HG03520 (cell line): Measurements from ENCODE around the gene EIF2D.

Experiments
- ATAC-seq: cut with Tn5 transposase; IDR thresholded peaks from one replicate; pipeline ENCODE4 v1.9.1; 2021; ENCODE audit warnings: mild to moderate bottlenecking, moderate library complexity; ENCODE audit not compliant: unreplicated experiment

EIF2D gene

DNA sequence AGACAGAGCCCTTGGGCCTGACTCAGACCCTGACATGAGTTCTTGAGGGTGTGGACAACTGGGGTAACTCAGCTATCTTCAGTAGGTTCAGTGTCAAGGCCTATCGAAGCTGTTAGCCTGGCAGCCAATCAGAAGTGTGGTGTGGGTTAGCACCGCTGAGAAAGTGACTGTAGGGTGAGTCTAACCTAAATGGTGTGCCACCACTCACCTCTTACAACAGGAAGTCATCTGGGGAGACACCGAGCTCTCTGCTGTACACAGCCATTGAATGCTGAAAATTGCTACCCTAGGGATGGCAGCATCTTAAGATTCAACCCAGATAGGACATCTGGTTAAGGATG, 60.3 kb downstream of the EIF2D start:
- ATAC-seq: no peak

GRCh38 chr1:206551296-206551985, 60.8 kb downstream of the EIF2D start:
- no peak for ATAC-seq

DNA sequence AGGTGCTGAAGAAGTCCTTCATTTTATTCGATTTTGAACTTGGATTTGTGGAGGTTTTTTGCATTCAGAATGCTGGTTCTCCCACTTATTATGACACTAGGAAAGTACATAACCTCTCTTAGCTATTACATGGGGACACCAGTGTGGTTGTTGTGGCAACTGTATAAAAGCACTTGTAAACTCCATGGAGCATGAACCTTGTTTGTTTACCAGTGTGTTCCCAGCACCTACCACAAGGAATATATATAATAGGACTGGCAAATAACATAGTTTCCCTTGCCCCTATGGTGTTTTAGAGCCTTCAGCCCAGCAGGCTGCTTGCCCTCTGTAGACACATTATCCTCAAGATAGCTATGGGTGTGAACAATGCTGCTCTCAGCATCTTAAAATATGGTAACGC, 61.8 kb downstream of the EIF2D start:
- ATAC-seq: no peak

DNA sequence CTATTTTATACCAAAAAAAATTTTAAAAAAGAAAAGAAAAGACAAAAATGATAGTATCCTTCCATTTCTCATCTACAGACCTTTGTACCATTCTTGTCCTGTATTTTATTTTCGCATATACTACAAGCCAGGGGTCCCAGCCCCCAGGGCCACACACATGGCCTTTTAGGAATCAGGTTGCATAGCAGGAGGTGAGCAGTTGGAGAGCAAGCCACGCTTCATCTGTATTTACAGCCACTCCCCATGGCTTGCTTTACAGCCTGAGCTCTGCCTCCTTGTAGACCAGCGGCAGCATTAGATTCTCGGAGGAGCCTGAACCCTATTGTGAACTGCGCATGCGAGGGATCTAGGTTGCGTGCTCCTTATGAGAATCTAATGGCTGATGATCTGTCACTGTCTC, 65.2 kb downstream of the EIF2D start:
- ATAC-seq: no peak

- no peak for ATAC-seq
Observed at GRCh38 chr1:206545351-206545750, 66.9 kb downstream of the EIF2D start.

- no peak for ATAC-seq
Observed at GRCh38 chr1:206544562-206545257, 67.6 kb downstream of the EIF2D start.
